IMR-90 (cell line): ENCODE data around the gene UNC5B. TPM values are rescaled to one million over a fixed set of nuclear protein-coding genes. Genes with fewer than 3 reads are reported as not detected.

Experiments
- ATAC-seq: fragments of 200-7000 bp; cut with Tn5 transposase; 2 replicates; pipeline ENCODE4 v1.9.1; 2020; ENCODE audit warnings: low read depth, mild to moderate bottlenecking, moderate library complexity
- BruUV-seq: library from RNA; stranded (reverse); fragments of 400-500 nt; replicated peaks from 2 replicates; lab custom pipeline; 2021; lab: Mats Ljungman, UMichigan
- CTCF ChIA-PET: fragments of 300-600 bp; formaldehyde crosslinking; extraction: SDS; loops from one replicate; lab custom pipeline; 2021; ENCODE audit warnings: antibody characterized with exemption; lab: Yijun Ruan, JAX
- POLR2A ChIA-PET: fragments of 300-600 bp; sonication (Branson Sonifier 250); formaldehyde crosslinking; loops from one replicate; lab custom pipeline; 2022; ENCODE audit warnings: antibody characterized with exemption; ENCODE audit not compliant: unreplicated experiment; lab: Charles Lee
- DNase-seq: peaks from one replicate; pipeline ENCODE4 v3.0.0; 2013
- H2AFZ ChIP-seq: replicated peaks from 2 replicates; pipeline ENCODE3; 2013; ENCODE audit warnings: low read length, mild to moderate bottlenecking; ENCODE audit not compliant: poor library complexity
- H2AK5ac ChIP-seq: 2 replicates; pipeline ENCODE4 v1.6.1; 2013; ENCODE audit warnings: low read depth, low read length, inconsistent platforms
- H2AK9ac ChIP-seq: replicated peaks from 2 replicates; pipeline ENCODE3; 2013; ENCODE audit warnings: mild to moderate bottlenecking, low read depth, low read length, moderate library complexity; ENCODE audit not compliant: poor library complexity
- H2BK120ac ChIP-seq: 2 replicates; pipeline ENCODE4 v1.6.1; 2013; ENCODE audit warnings: low read depth, low read length, inconsistent platforms
- H2BK15ac ChIP-seq: 3 replicates; pipeline ENCODE4 v1.6.1; 2013; ENCODE audit warnings: low read depth, low read length, inconsistent platforms
- H2BK20ac ChIP-seq: 2 replicates; pipeline ENCODE4 v1.6.1; 2013; ENCODE audit warnings: low read depth, mild to moderate bottlenecking, inconsistent platforms, low read length, moderate library complexity
- H2BK5ac ChIP-seq: 2 replicates; pipeline ENCODE4 v1.6.1; 2013; ENCODE audit warnings: mild to moderate bottlenecking, low read depth, low read length, inconsistent platforms; ENCODE audit not compliant: poor library complexity, severe bottlenecking
- H3K14ac ChIP-seq: replicated peaks from 2 replicates; pipeline ENCODE4 v1.6.1; 2013; ENCODE audit warnings: low read depth, low read length, inconsistent platforms
- H3K18ac ChIP-seq: 2 replicates; pipeline ENCODE4 v1.6.1; 2013; ENCODE audit warnings: low read depth, low read length, control low read depth
- H3K23ac ChIP-seq: 2 replicates; pipeline ENCODE4 v1.6.1; 2013; ENCODE audit warnings: low read depth, low read length, inconsistent platforms
- H3K27ac ChIP-seq: 2 replicates; pipeline ENCODE4 v1.5.1; 2013; ENCODE audit warnings: mild to moderate bottlenecking, control low read depth, low read length; ENCODE audit not compliant: insufficient read depth
- H3K27me3 ChIP-seq: 2 replicates; pipeline ENCODE4 v1.6.1; 2013; ENCODE audit warnings: low read length; ENCODE audit not compliant: control insufficient read depth, insufficient read depth
- H3K36me3 ChIP-seq: 2 replicates; pipeline ENCODE4 v1.6.1; 2013; ENCODE audit warnings: low read length, mixed read lengths; ENCODE audit not compliant: control insufficient read depth, insufficient read depth
- H3K4ac ChIP-seq: 2 replicates; pipeline ENCODE4 v1.6.1; 2013; ENCODE audit warnings: low read depth, low read length, inconsistent platforms
- H3K4me1 ChIP-seq: 2 replicates; pipeline ENCODE4 v1.6.1; 2013; ENCODE audit warnings: low read length, mixed read lengths; ENCODE audit not compliant: control insufficient read depth, insufficient read depth
- H3K4me2 ChIP-seq: 2 replicates; pipeline ENCODE4 v1.6.1; 2013; ENCODE audit warnings: low read depth, mild to moderate bottlenecking, control low read depth, low read length, moderate library complexity
- H3K4me3 ChIP-seq: 2 replicates; pipeline ENCODE4 v1.5.1; 2013; ENCODE audit warnings: low read depth, mild to moderate bottlenecking, control low read depth, low read length, moderate library complexity; ENCODE audit not compliant: insufficient read depth
- H3K56ac ChIP-seq: 2 replicates; pipeline ENCODE4 v1.6.1; 2013; ENCODE audit warnings: low read length, inconsistent platforms; ENCODE audit not compliant: insufficient read depth; ENCODE audit errors: extremely low read depth
- H3K79me1 ChIP-seq, 2 experiments: 2 replicates each; pipeline ENCODE4 v1.6.1; 2013; ENCODE audit warnings: low read length in 2 of 2, inconsistent platforms in 1 of 2, low read depth in 1 of 2
- H3K9ac ChIP-seq: 2 replicates; pipeline ENCODE4 v1.6.1; 2013; ENCODE audit warnings: low read depth, low read length, control low read depth
- H3K9me1 ChIP-seq: 2 replicates; pipeline ENCODE4 v1.6.1; 2013; ENCODE audit warnings: low read length, inconsistent platforms; ENCODE audit not compliant: insufficient read depth
- H3K9me3 ChIP-seq: 2 replicates; pipeline ENCODE4 v1.6.1; 2013; ENCODE audit warnings: low read length; ENCODE audit not compliant: control insufficient read depth, insufficient read depth
- H4K20me1 ChIP-seq: 2 replicates; pipeline ENCODE4 v1.6.1; 2013; ENCODE audit warnings: low read length, inconsistent platforms; ENCODE audit not compliant: insufficient read depth
- H4K5ac ChIP-seq: 2 replicates; pipeline ENCODE4 v1.6.1; 2013; ENCODE audit warnings: mild to moderate bottlenecking, low read depth, low read length, control low read depth
- H4K8ac ChIP-seq, 2 experiments: 2 replicates each; pipeline ENCODE4 v1.6.1; 2013; ENCODE audit warnings: low read depth in 2 of 2, low read length in 2 of 2, control low read depth in 1 of 2, inconsistent platforms in 1 of 2
- H4K91ac ChIP-seq: 2 replicates; pipeline ENCODE4 v1.6.1; 2013; ENCODE audit warnings: low read depth, low read length, inconsistent platforms; ENCODE audit not compliant: insufficient read depth
- CHD1 ChIP-seq: IDR thresholded peaks from 2 replicates; pipeline ENCODE4 v1.6.1; 2012; ENCODE audit warnings: low read depth, low read length, improper control_type of control experiment
- CTCF ChIP-seq: conservative IDR thresholded peaks from 2 replicates; pipeline ENCODE4 v1.5.1; 2012; ENCODE audit warnings: mild to moderate bottlenecking, low read depth, low read length, improper control_type of control experiment
- FOS ChIP-seq: fragments of 150-350 bp; IDR thresholded peaks from 2 replicates; pipeline ENCODE4 v1.6.1; 2016; ENCODE audit warnings: low read depth, low read length
- MXI1 ChIP-seq: IDR thresholded peaks from 2 replicates; pipeline ENCODE4 v1.6.1; 2012; ENCODE audit warnings: low read depth, mild to moderate bottlenecking, low read length, moderate library complexity, borderline replicate concordance
- NFE2L2 ChIP-seq: fragments of 150-350 bp; IDR thresholded peaks from 2 replicates; pipeline ENCODE4 v1.6.1; 2016; ENCODE audit warnings: low read depth, mild to moderate bottlenecking, low read length
- POLR2A ChIP-seq: IDR thresholded peaks from 2 replicates; pipeline ENCODE4 v1.6.1; 2012; ENCODE audit warnings: mild to moderate bottlenecking, low read depth, low read length
- RAD21 ChIP-seq: IDR thresholded peaks from 2 replicates; pipeline ENCODE4 v1.6.1; 2012; ENCODE audit warnings: low read length, improper control_type of control experiment
- RFX5 ChIP-seq: IDR thresholded peaks from 2 replicates; pipeline ENCODE4 v1.8.0; 2012; ENCODE audit warnings: low read depth, mild to moderate bottlenecking, low read length, moderate library complexity
- SMC3 ChIP-seq: fragments of 150-350 bp; IDR thresholded peaks from 2 replicates; pipeline ENCODE4 v1.6.1; 2016; ENCODE audit warnings: low read depth, mild to moderate bottlenecking, antibody characterized with exemption, low read length, moderate library complexity
- USF2 ChIP-seq: fragments of 150-350 bp; IDR thresholded peaks from 2 replicates; pipeline ENCODE4 v1.6.1; 2017; ENCODE audit warnings: mild to moderate bottlenecking, antibody characterized with exemption, low read length, low read depth
- WGBS, 2 experiments: methylation state at CpG; one replicate each; pipeline versions ENCODE4 v1.1.5 to v1.1.7; 2013; ENCODE audit warnings: missing lambda C conversion rate in 2 of 2; ENCODE audit not compliant: insufficient read length in 1 of 2; ENCODE audit errors: extremely low coverage in 2 of 2; 5-methylcytosine and 5-hydroxymethylcytosine counted together
- dilution Hi-C: fragments of 300-500 bp; cut with HindIII; formaldehyde crosslinking; loops from one replicate; pipeline ENCODE4 v1.14.3; 2018; ENCODE audit warnings: low sequenced_read_pairs; ENCODE audit not compliant: unreplicated experiment
- in situ Hi-C: fragments of 300-500 bp; cut with MboI; formaldehyde crosslinking; loops from 3 replicates; pipeline ENCODE4 v1.14.3; 2019; ENCODE audit warnings: low sequenced_read_pairs, inconsistent platforms, mixed read lengths
- intact Hi-C: fragments of 100-400 bp; cut with micrococcal nuclease; formaldehyde crosslinking; loops from 2 replicates; pipeline ENCODE4 v1.10.0; 2022
- polyA plus RNA-seq, 3 experiments: library from polyadenylated mRNA; depleted of rRNA; stranded (reverse); fragments of >200 nt; gene quantifications; 2 replicates each; pipeline ENCODE4 v1.2.3, GENCODE V29; 2012; ENCODE audit warnings: low replicate concordance in 1 of 3
- total RNA-seq: library from RNA; depleted of rRNA; stranded (reverse); fragments of >200 nt; gene quantifications from 2 replicates; pipeline ENCODE4 v1.2.3, GENCODE V29; 2012
- TF ChIP-seq, protein P1 (sequence below): fragments of 150-350 bp; IDR thresholded peaks from 2 replicates; pipeline ENCODE4 v1.6.1; 2016; ENCODE audit warnings: low read depth, mild to moderate bottlenecking, low read length, moderate library complexity, borderline replicate concordance

The UNC5B gene
- total and polyA plus RNA-seq, 2 of the 4 experiments (the other 2 are of a cell fraction) = 1.6 to 4.2 TPM

DNA sequence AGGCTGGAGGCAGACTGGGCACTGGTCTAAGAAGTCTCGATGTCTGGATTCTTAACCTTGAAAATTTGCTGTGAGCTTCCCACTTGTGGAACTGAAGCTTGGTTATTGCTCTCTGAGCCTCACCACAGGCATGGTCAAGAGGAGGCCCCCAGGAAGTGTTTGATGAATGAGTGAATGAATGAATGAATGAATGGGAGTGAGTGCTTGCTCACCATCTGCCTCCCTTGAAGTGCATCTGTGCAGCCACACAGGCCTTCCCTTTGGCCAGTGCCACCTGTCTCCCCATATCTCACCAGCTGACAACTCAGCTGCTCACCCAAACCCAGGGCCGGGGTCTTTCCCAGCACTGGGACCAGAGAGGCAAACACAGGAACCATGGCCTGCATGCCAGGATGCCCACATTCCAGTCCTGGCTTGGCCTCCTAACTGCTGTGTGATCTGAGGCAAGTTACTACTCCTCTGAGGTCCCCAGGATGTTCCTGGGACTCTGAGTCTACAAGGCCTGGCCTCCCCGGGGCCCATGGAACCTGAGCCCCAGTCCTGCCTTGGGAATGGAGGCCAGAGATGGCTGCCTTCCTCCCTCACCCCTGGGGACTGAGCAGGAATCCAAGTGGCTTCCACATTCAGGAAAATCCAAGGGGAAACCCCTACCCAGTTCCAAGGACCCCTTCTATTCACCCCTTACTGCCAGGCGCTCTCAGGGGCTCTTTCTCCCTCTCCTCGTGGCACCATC, 55.3 kb downstream of the UNC5B start (continued):
- no peak for TF ChIP-seq USF2

GRCh38 chr10:71268247-71268691, 55.9 kb downstream of the UNC5B start:
- peak overlapping the region; percentile 46 for H2AK5ac ChIP-seq
- H3K9me3 ChIP-seq = no peaks in the 10 kb centered on the region
- peak overlapping the region; percentile 43 for H2AK9ac ChIP-seq
- H2BK5ac ChIP-seq = no peak overlapping the region
- in situ Hi-C loops = loop anchor here (5.0 kb wide), 1 partner anchor 56 kb away; the partner anchor contains the start of gene UNC5B
- dilution Hi-C loops = no loop called here
- ChIA-PET CTCF (interaction anchor here (0.6 to 1.4 kb wide), 3 partner anchors 23 to 52 kb away, joined by 3 to 4 read pairs (median 4); no protein-coding TSS in a partner anchor), POLR2A (no interaction called here)
- no peak overlapping the region for H3K56ac ChIP-seq
- H3K4ac ChIP-seq = peak overlapping the region; percentile 39
- DNase-seq (peak; percentile 63), ATAC-seq (peak; percentile 19; the same call in 1 of the 2 replicates)
- H3K36me3 ChIP-seq = no peaks in the 10 kb centered on the region
- no peak overlapping the region for H3K4me3 ChIP-seq
- BruUV-seq = no TSS peak
- no peaks in the 10 kb centered on the region for H3K27me3 ChIP-seq
- peak overlapping the region; percentile 85; the same call in 2 of the 3 replicates for H2BK15ac ChIP-seq
- WGBS, 2 experiments = 60% methylated on average over 2 of the region's 8 CpGs; no CpG with 5 or more reads in 1 of the 2 experiments
- no peak overlapping the region for H3K4me2 ChIP-seq
- H2BK120ac ChIP-seq = peak overlapping the region; percentile 89
- H3K79me1 ChIP-seq = peaks cover 0 to 10% of the 10 kb centered on the region in 2 experiments; a peak in 1 of 4 replicates
- 0 out of 2 replicates have a peak overlapping the region, but pooled peaks have one; percentile 32 for H3K14ac ChIP-seq
- 0 out of 2 replicates have a peak, but pooled peaks cover 5% of the 10 kb centered on the region for H3K9me1 ChIP-seq
- H2AFZ ChIP-seq = peak overlapping the region; percentile 73
- no peak overlapping the region; the same call in 1 of the 2 replicates for H4K5ac ChIP-seq
- intact Hi-C loops = loop anchor here (1.0 to 5.0 kb wide), 2 partner anchors 56 to 341 kb away; partner anchors contain the start of gene UNC5B
- 0 out of 2 replicates have a peak overlapping the region, but pooled peaks have one; percentile 11 for H3K23ac ChIP-seq
- H4K8ac ChIP-seq = peak overlapping the region in 1 of 2 experiments; percentile 41; a peak in 1 of 4 replicates
- peaks cover 6% of the 10 kb centered on the region; the same call in 1 of the 2 replicates for H4K20me1 ChIP-seq
- H3K9ac ChIP-seq = no peak overlapping the region
- no peak overlapping the region for H3K18ac ChIP-seq
- peak overlapping the region; percentile 22; the same call in 1 of the 2 replicates for H4K91ac ChIP-seq
- H3K27ac ChIP-seq = peak overlapping the region; percentile 1; the same call in 1 of the 2 replicates
- peak overlapping the region; percentile 57 for H2BK20ac ChIP-seq
- peaks cover 34% of the 10 kb centered on the region for H3K4me1 ChIP-seq
- no peak for TF ChIP-seq MXI1
- no peak for TF ChIP-seq CHD1
- no peak for TF ChIP-seq FOS
- peak; percentile 62 for TF ChIP-seq CTCF
- TF ChIP-seq RFX5 = no peak
- no peak for TF ChIP-seq POLR2A
- TF ChIP-seq SMC3 = peak; percentile 67
- TF ChIP-seq, protein P1, sequence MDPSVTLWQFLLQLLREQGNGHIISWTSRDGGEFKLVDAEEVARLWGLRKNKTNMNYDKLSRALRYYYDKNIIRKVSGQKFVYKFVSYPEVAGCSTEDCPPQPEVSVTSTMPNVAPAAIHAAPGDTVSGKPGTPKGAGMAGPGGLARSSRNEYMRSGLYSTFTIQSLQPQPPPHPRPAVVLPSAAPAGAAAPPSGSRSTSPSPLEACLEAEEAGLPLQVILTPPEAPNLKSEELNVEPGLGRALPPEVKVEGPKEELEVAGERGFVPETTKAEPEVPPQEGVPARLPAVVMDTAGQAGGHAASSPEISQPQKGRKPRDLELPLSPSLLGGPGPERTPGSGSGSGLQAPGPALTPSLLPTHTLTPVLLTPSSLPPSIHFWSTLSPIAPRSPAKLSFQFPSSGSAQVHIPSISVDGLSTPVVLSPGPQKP = no peak
- peak; percentile 61 for TF ChIP-seq RAD21
- no peak for TF ChIP-seq NFE2L2
